MCF 10A (cell line): ENCODE results near the gene C11orf86. TPM values are rescaled to one million over a fixed set of nuclear protein-coding genes. Genes with fewer than 3 reads are reported as not detected.

ENCODE experiments used
- BruUV-seq: library from RNA; stranded (reverse); fragments of 400-500 nt; replicated peaks from 2 replicates; lab custom pipeline; 2021; lab: Mats Ljungman, UMichigan
- CTCF ChIA-PET: fragments of 300-600 bp; sonication (Branson Sonifier 250); formaldehyde crosslinking; extraction: SDS; loops from one replicate; lab custom pipeline; 2021; ENCODE audit warnings: antibody characterized with exemption, inconsistent platforms; lab: Yijun Ruan, JAX
- POLR2A ChIA-PET: fragments of 300-600, 350-650 bp; sonication (Branson Sonifier 250); formaldehyde crosslinking; extraction: SDS; loops from one replicate; lab custom pipeline; 2020; ENCODE audit warnings: antibody characterized with exemption, inconsistent platforms; lab: Yijun Ruan, JAX
- DNase-seq: peaks from one replicate; pipeline ENCODE4 v3.0.0-alpha.2; 2018; ENCODE audit not compliant: unreplicated experiment
- H3K27ac Mint-ChIP-seq: one replicate; pipeline ENCODE4 v1.8.0; 2022; ENCODE audit warnings: mild to moderate bottlenecking, low read depth, mixed read lengths; ENCODE audit not compliant: unreplicated experiment
- H3K27me3 Mint-ChIP-seq: one replicate; pipeline ENCODE4 v1.8.0; 2022; ENCODE audit warnings: mixed read lengths; ENCODE audit not compliant: insufficient read depth, unreplicated experiment
- H3K36me3 Mint-ChIP-seq: one replicate; pipeline ENCODE4 v1.8.0; 2022; ENCODE audit warnings: mild to moderate bottlenecking, moderate library complexity, mixed read lengths; ENCODE audit not compliant: insufficient read depth, unreplicated experiment
- H3K4me1 Mint-ChIP-seq: one replicate; pipeline ENCODE4 v1.8.0; 2022; ENCODE audit warnings: mixed read lengths; ENCODE audit not compliant: insufficient read depth, unreplicated experiment
- H3K4me3 Mint-ChIP-seq: one replicate; pipeline ENCODE4 v1.8.0; 2022; ENCODE audit warnings: mild to moderate bottlenecking, moderate library complexity, mixed read lengths; ENCODE audit not compliant: unreplicated experiment
- H3K9me3 Mint-ChIP-seq: one replicate; pipeline ENCODE4 v1.8.0; 2022; ENCODE audit warnings: mixed read lengths; ENCODE audit not compliant: unreplicated experiment
- CTCF ChIP-seq: fragments of 200-600 bp; IDR thresholded peaks from one replicate; pipeline ENCODE4 v1.8.0; 2022; ENCODE audit warnings: antibody characterized with exemption, mild to moderate bottlenecking; ENCODE audit not compliant: unreplicated experiment
- intact Hi-C: fragments of 100-400 bp; cut with micrococcal nuclease; formaldehyde crosslinking; loops from 2 replicates; pipeline ENCODE4 v1.14.1; 2022
- total RNA-seq: library from RNA; stranded (reverse); gene quantifications from 2 replicates; pipeline ENCODE4 v1.2.3, GENCODE V29; 2022

Gene C11orf86
- total RNA-seq, 1 experiment from 2014 or later: not detected

- ChIA-PET CTCF (interaction anchor here (0.6 to 1.4 kb wide), 5 partner anchors 25 to 258 kb away, joined by 3 to 5 read pairs (median 4); no protein-coding TSS in a partner anchor), POLR2A (interaction anchor here (0.7 to 1.3 kb wide), 5 partner anchors 33 to 180 kb away, joined by 3 to 4 read pairs (median 3); no protein-coding TSS in a partner anchor)
- peak; percentile 89 for DNase-seq
- Mint-ChIP-seq H3K27me3 (no peaks in the 10 kb centered on the region), H3K36me3 (no peaks in the 10 kb centered on the region), H3K27ac (no peak overlapping the region), H3K4me1 (peaks cover 14% of the 10 kb centered on the region), H3K9me3 (peaks cover 7% of the 10 kb centered on the region), H3K4me3 (peak overlapping the region; percentile 56)
- no peak for TF ChIP-seq CTCF
- intact Hi-C loops: loop anchor here (5.0 kb wide), 1 partner anchor 180 kb away; the partner anchor contains the start of gene RCE1
- no TSS peak for BruUV-seq
These were observed 47.3 kb downstream of the C11orf86 start for GRCh38 chr11:67022341-67022933.

- Mint-ChIP-seq H3K4me1 (peaks cover 22% of the 10 kb centered on the region), H3K4me3 (peak within 1 kb of the TSS; percentile 65), H3K36me3 (no peaks in the 10 kb centered on the region), H3K27ac (no peak within 1 kb of the TSS), H3K9me3 (peaks cover 7% of the 10 kb centered on the region), H3K27me3 (no peaks in the 10 kb centered on the region)
- BruUV-seq: no TSS peak
- CTCF ChIA-PET: interaction anchor here (0.6 to 1.4 kb wide), 3 partner anchors 26 to 259 kb away, joined by 3 to 5 read pairs (median 4); no protein-coding TSS in a partner anchor
- POLR2A ChIA-PET: interaction anchor here (0.7 to 1.4 kb wide), 7 partner anchors 32 to 181 kb away, joined by 3 to 5 read pairs (median 3); no protein-coding TSS in a partner anchor
- intact Hi-C loops: loop anchor here (5.0 kb wide), 1 partner anchor 181 kb away; the partner anchor contains the start of gene RCE1
- TF ChIP-seq CTCF: no peak
- no peak for DNase-seq
These were observed 48.2 kb downstream of the C11orf86 start, which contains the start of gene SYT12 for GRCh38 chr11:67022961-67023956. TSS of gene SYT12 (plus strand) at chr11:67023134. CDS start at chr11:67030145, 7,011 bp downstream.

DNA sequence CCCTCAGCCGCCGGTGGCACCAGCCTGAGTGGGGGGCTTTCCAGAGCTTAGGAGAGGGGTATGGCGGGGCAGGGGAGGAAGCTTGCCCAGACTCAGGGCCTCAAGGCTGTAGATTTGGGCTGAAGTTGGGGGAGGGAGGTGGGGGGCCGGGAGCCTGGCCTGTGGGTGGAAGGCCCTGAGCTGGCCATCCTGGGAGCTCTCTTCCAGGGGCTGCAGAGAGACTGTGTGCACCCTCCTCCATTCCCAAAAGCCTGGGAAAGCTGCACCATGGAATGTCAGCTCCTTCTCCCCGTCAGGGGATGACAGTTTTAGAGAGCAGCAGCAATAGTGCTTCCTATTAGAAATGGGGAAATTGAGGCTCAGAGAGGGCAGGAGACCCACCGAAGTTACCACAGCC lies 48.9 kb downstream of the C11orf86 start:
- ChIA-PET CTCF (interaction anchor here (0.5 kb wide), 1 partner anchor 87 kb away, joined by 7 read pairs; no protein-coding TSS in a partner anchor), POLR2A (interaction anchor here (0.6 to 1.4 kb wide), 4 partner anchors 31 to 132 kb away, joined by 3 to 5 read pairs (median 3); no protein-coding TSS in a partner anchor)
- no peaks in the 10 kb centered on the region for H3K27me3 Mint-ChIP-seq
- DNase-seq: peak; percentile 8
- no peak for TF ChIP-seq CTCF
- intact Hi-C loops: loop anchor here (5.0 kb wide), 1 partner anchor 182 kb away; the partner anchor contains the start of gene RCE1
- no peak overlapping the region for H3K27ac Mint-ChIP-seq
- no peaks in the 10 kb centered on the region for H3K36me3 Mint-ChIP-seq
- H3K4me3 Mint-ChIP-seq: peak overlapping the region; percentile 65
- H3K4me1 Mint-ChIP-seq: peaks cover 22% of the 10 kb centered on the region
- no TSS peak for BruUV-seq
- peaks cover 3% of the 10 kb centered on the region for H3K9me3 Mint-ChIP-seq
